ENCODE results near the gene CDKL1. TPM values are rescaled to one million over a fixed set of nuclear protein-coding genes. Genes with fewer than 3 reads are reported as not detected.

The CDKL1 gene
- total RNA-seq, 1 experiment from 2014 or later: 14.4 TPM

GRCh38 chr14:50373959-50374358, 22.7 kb downstream of the CDKL1 start:
- no peaks in the 10 kb centered on the region for H3K27me3 ChIP-seq (ENCODE audit: low read length)
- CTCF ChIA-PET: no interaction called here
- H3F3A ChIP-seq (ENCODE audit: low read length, unreplicated experiment): no peaks in the 10 kb centered on the region
- ATAC-seq: no peak
- no peak overlapping the region for H3K4me2 ChIP-seq (ENCODE audit: low read length)
- H4K20me1 ChIP-seq (ENCODE audit: low read length): no peaks in the 10 kb centered on the region
- H3K9me3 ChIP-seq (ENCODE audit: low read length): no peaks in the 10 kb centered on the region
- POLR2A ChIA-PET (ENCODE audit: unreplicated experiment): no interaction called here
- H3K79me2 ChIP-seq (ENCODE audit: low read length): no peaks in the 10 kb centered on the region
- no peak for DNase-seq
- TF ChIP-seq EZH2phosphoT487 (IDR thresholded peaks at IDR 0.05; ENCODE audit: borderline replicate concordance, low read length) (no peak), CTCF (conservative IDR thresholded peaks at IDR 0.05; ENCODE audit: low read depth, low read length) (no peak), EZH2 (IDR thresholded peaks at IDR 0.05; ENCODE audit: low read length, unreplicated experiment) (no peak)
- H3K9me2 ChIP-seq (replicated peaks; ENCODE audit: low read length): no peaks in the 10 kb centered on the region
- BruUV-seq (replicated peaks): no TSS peak
- H3K27ac ChIP-seq (ENCODE audit: low read length): no peak overlapping the region
- no peak overlapping the region for H3K4me3 ChIP-seq (ENCODE audit: low read length)
- H3K4me1 ChIP-seq (ENCODE audit: insufficient read depth, low read length): no peaks in the 10 kb centered on the region
- H2AFZ ChIP-seq (ENCODE audit: low read length): no peak overlapping the region
- no peaks in the 10 kb centered on the region for H3K36me3 ChIP-seq (ENCODE audit: low read depth, low read length)
- intact Hi-C loops (cut with micrococcal nuclease): no loop called here
- H3K9ac ChIP-seq (ENCODE audit: low read length): no peak overlapping the region

GRCh38 chr14:50371546-50371945, 25.1 kb downstream of the CDKL1 start:
- Histone ChIP-seq H3K36me3 (ENCODE audit: low read depth, low read length) (no peaks in the 10 kb centered on the region), H3K4me2 (ENCODE audit: low read length) (no peak overlapping the region), H3K9ac (ENCODE audit: low read length) (no peak overlapping the region), H3K9me3 (ENCODE audit: low read length) (no peaks in the 10 kb centered on the region), H3K4me1 (ENCODE audit: insufficient read depth, low read length) (no peaks in the 10 kb centered on the region), H3K27ac (ENCODE audit: low read length) (no peak overlapping the region), H3K27me3 (ENCODE audit: low read length) (no peaks in the 10 kb centered on the region), H3K79me2 (ENCODE audit: low read length) (no peaks in the 10 kb centered on the region), H3F3A (ENCODE audit: low read length, unreplicated experiment) (no peaks in the 10 kb centered on the region), H4K20me1 (ENCODE audit: low read length) (no peaks in the 10 kb centered on the region), H3K4me3 (ENCODE audit: low read length) (no peak overlapping the region), H2AFZ (ENCODE audit: low read length) (no peak overlapping the region), H3K9me2 (replicated peaks; ENCODE audit: low read length) (no peaks in the 10 kb centered on the region)
- no TSS peak for BruUV-seq (replicated peaks)
- ATAC-seq (no peak), DNase-seq (no peak)
- intact Hi-C loops (cut with micrococcal nuclease): no loop called here
- TF ChIP-seq EZH2 (IDR thresholded peaks at IDR 0.05; ENCODE audit: low read length, unreplicated experiment) (no peak), EZH2phosphoT487 (IDR thresholded peaks at IDR 0.05; ENCODE audit: borderline replicate concordance, low read length) (no peak), CTCF (conservative IDR thresholded peaks at IDR 0.05; ENCODE audit: low read depth, low read length) (no peak)
- CTCF ChIA-PET: no interaction called here
- POLR2A ChIA-PET (ENCODE audit: unreplicated experiment): no interaction called here

DNA sequence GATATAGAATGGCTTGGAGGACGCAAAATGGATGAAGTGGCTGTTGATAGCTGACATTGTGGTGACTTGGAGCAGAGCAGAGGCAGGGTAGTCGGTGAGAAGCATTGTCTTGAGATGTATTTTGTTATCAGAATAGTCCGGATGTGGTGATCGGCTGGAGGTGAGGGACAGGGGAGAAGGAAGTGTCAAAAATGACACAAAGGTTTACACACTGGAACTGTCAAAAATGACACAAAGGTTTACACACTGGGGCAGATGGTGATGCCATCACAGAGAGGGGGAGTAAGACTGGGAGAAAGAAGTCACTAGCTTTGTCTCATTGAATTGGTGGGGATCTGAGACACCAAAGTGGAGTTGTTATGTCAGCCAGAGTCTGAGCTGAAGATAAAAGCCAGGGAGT, 30.1 kb downstream of the CDKL1 start:
- CTCF ChIA-PET: no interaction called here
- intact Hi-C loops (cut with micrococcal nuclease): no loop called here
- H3F3A ChIP-seq (ENCODE audit: low read length, unreplicated experiment): no peaks in the 10 kb centered on the region

More for the DNA sequence above, 30.1 kb downstream of the CDKL1 start:
- peaks cover 8% of the 10 kb centered on the region for H3K4me1 ChIP-seq (ENCODE audit: insufficient read depth, low read length)
- H3K4me2 ChIP-seq (ENCODE audit: low read length): no peak overlapping the region
- DNase-seq (no peak), ATAC-seq (no peak)
- no peak overlapping the region for H3K4me3 ChIP-seq (ENCODE audit: low read length)
- TF ChIP-seq EZH2 (IDR thresholded peaks at IDR 0.05; ENCODE audit: low read length, unreplicated experiment) (no peak), CTCF (conservative IDR thresholded peaks at IDR 0.05; ENCODE audit: low read depth, low read length) (no peak), EZH2phosphoT487 (IDR thresholded peaks at IDR 0.05; ENCODE audit: borderline replicate concordance, low read length) (no peak)
- no peaks in the 10 kb centered on the region for H3K27me3 ChIP-seq (ENCODE audit: low read length)
- BruUV-seq (replicated peaks): no TSS peak
- H3K9me3 ChIP-seq (ENCODE audit: low read length): no peaks in the 10 kb centered on the region
- H3K27ac ChIP-seq (ENCODE audit: low read length): no peak overlapping the region
- no peak overlapping the region for H3K9ac ChIP-seq (ENCODE audit: low read length)
- H2AFZ ChIP-seq (ENCODE audit: low read length): no peak overlapping the region
- POLR2A ChIA-PET (ENCODE audit: unreplicated experiment): no interaction called here
- no peaks in the 10 kb centered on the region for H3K9me2 ChIP-seq (replicated peaks; ENCODE audit: low read length)
- H4K20me1 ChIP-seq (ENCODE audit: low read length): no peaks in the 10 kb centered on the region
- H3K36me3 ChIP-seq (ENCODE audit: low read depth, low read length): no peaks in the 10 kb centered on the region
- H3K79me2 ChIP-seq (ENCODE audit: low read length): no peaks in the 10 kb centered on the region
